PFSK-1 (cell line): ENCODE measurements around the gene KIAA0825.

Source experiments
- FOXP2 ChIP-seq: optimal IDR thresholded peaks from 2 replicates; pipeline ENCODE3; 2011; ENCODE audit warnings: borderline replicate concordance, control low read depth, inconsistent platforms; ENCODE audit not compliant: insufficient read depth; ENCODE audit errors: extremely low read length, extremely low read depth
- POLR2AphosphoS5 ChIP-seq: IDR thresholded peaks from 2 replicates; pipeline ENCODE4 v1.6.1; 2012; ENCODE audit warnings: low read depth, mild to moderate bottlenecking, control low read depth, low read length, moderate library complexity
- SIN3A ChIP-seq: IDR thresholded peaks from 2 replicates; pipeline ENCODE4 v1.6.1; 2012; ENCODE audit warnings: mild to moderate bottlenecking, low read length, moderate library complexity, borderline replicate concordance; ENCODE audit not compliant: insufficient read depth
- TAF1 ChIP-seq: IDR thresholded peaks from 2 replicates; pipeline ENCODE4 v1.6.1; 2012; ENCODE audit warnings: low read length, control low read depth, borderline replicate concordance; ENCODE audit not compliant: insufficient read depth
- TF ChIP-seq, protein P1 (sequence below), 2 experiments: IDR thresholded peaks; 2 replicates each; pipeline versions ENCODE4 v1.6.1 to v1.8.0; 2011 to 2012; ENCODE audit warnings: low read depth in 2 of 2, low read length in 2 of 2, control low read depth in 1 of 2, inconsistent platforms in 1 of 2, mild to moderate bottlenecking in 1 of 2, moderate library complexity in 1 of 2; ENCODE audit not compliant: insufficient read depth in 1 of 2

KIAA0825 gene

DNA sequence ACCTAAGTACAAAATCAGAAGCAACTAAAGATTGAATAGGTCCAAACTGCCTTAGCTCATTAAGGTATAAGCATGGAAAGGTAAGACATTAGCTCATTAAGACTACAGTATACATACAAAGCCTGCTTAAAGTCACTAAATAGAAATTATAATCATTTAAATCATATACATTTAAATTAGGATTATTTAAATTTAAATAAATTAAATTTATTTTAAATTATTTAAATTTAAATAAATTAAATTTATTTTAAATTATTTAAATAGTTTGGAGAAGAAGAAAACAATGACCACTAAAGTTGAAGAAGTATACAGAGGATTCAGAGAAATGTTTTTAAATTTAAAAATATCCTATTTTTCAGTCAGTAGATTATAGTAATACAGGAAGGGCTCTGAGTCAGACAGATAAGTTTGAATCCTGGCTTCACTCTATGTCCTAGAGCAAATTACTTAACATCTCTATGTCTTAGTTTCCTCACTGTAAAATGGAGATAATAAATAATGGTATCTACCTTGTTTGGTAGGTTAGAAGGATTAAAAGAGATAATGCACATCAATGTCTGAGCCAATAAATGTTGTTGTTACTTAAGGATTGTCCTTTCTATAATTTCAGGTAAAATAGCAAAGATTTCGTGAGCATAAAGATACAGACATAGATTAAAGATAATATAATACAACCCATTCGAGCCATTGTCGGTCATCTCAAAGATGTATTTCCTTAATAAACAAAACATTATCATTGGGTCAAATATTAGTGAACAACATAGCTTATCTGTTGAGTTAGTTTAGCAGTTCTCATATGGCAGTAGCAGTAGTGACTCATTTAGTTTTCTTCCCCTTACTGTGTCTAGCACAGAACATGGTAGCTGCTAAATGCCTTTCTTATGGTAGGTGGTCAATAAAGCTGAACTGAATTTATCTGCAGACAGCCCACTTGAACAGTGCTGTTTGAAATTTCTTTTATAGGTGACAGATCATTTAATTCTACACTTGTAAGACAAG is 100.6 kb downstream of the KIAA0825 start:
- TF ChIP-seq POLR2AphosphoS5 (no peak), TAF1 (no peak), FOXP2 (no peak), SIN3A (no peak)
- TF ChIP-seq, protein P1, sequence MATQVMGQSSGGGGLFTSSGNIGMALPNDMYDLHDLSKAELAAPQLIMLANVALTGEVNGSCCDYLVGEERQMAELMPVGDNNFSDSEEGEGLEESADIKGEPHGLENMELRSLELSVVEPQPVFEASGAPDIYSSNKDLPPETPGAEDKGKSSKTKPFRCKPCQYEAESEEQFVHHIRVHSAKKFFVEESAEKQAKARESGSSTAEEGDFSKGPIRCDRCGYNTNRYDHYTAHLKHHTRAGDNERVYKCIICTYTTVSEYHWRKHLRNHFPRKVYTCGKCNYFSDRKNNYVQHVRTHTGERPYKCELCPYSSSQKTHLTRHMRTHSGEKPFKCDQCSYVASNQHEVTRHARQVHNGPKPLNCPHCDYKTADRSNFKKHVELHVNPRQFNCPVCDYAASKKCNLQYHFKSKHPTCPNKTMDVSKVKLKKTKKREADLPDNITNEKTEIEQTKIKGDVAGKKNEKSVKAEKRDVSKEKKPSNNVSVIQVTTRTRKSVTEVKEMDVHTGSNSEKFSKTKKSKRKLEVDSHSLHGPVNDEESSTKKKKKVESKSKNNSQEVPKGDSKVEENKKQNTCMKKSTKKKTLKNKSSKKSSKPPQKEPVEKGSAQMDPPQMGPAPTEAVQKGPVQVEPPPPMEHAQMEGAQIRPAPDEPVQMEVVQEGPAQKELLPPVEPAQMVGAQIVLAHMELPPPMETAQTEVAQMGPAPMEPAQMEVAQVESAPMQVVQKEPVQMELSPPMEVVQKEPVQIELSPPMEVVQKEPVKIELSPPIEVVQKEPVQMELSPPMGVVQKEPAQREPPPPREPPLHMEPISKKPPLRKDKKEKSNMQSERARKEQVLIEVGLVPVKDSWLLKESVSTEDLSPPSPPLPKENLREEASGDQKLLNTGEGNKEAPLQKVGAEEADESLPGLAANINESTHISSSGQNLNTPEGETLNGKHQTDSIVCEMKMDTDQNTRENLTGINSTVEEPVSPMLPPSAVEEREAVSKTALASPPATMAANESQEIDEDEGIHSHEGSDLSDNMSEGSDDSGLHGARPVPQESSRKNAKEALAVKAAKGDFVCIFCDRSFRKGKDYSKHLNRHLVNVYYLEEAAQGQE (IDR thresholded peaks at IDR 0.05; ENCODE audit: insufficient read depth in 1 of 2, low read depth in 2 of 2, low read length in 2 of 2) = no peak

DNA sequence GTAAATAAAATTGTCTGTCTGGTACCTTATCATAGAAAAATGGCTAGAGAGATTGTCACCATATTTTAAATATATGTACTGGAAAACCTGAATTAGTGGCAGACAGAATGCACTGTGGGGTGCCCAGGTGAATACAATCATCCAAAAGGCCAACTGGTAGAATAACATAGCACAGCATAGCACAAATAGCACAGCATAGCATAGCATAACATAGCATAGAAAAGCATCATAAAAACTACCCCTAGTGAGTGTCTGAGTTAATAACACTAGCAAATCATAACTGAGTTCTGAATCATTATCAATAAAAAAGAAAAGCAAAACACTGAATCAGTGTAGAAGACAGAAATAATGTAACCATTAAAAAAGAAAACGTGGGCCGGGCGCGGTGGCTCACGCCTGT is 102.3 kb downstream of the KIAA0825 start:
- no peak for TF ChIP-seq TAF1
- no peak for TF ChIP-seq POLR2AphosphoS5
- no peak for TF ChIP-seq SIN3A
- TF ChIP-seq, protein P1 (IDR thresholded peaks at IDR 0.05; ENCODE audit: insufficient read depth in 1 of 2, low read depth in 2 of 2, low read length in 2 of 2) = no peak
- no peak for TF ChIP-seq FOXP2

DNA sequence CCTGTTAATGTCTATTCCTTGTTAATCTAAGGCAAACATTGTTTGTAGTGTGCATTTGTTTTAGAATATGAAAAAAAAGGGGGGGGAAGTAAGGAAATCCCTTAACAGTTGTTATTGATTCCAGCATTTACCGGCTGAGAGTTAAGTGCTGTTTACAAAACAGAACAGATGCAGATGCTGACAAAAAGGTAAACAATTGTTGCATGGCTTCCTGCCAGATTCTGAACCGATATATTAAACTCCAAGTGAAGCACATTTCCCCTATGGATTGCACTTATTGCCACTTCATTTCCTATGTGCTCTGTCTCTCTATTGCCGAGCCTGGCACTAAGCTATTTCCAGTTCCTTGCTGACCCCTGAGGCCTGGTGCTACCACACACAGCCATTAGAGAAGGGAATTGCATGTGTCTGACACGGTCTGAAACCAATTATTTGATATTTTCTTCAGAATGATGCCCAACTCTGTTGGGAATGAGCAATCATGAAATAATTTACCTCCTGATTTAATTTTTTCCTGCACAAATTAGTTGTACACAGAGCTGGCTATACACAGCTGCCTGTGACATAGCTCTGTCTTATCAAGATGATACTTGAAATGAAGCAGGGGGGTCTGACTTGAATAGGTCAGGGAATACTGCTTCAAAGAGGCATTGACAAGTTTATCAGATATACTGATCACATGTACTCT is 109.8 kb downstream of the KIAA0825 start:
- TF ChIP-seq TAF1 (no peak), SIN3A (no peak), POLR2AphosphoS5 (no peak), FOXP2 (no peak)
- TF ChIP-seq, protein P1 (IDR thresholded peaks at IDR 0.05; ENCODE audit: insufficient read depth in 1 of 2, low read depth in 2 of 2, low read length in 2 of 2) = no peak

DNA sequence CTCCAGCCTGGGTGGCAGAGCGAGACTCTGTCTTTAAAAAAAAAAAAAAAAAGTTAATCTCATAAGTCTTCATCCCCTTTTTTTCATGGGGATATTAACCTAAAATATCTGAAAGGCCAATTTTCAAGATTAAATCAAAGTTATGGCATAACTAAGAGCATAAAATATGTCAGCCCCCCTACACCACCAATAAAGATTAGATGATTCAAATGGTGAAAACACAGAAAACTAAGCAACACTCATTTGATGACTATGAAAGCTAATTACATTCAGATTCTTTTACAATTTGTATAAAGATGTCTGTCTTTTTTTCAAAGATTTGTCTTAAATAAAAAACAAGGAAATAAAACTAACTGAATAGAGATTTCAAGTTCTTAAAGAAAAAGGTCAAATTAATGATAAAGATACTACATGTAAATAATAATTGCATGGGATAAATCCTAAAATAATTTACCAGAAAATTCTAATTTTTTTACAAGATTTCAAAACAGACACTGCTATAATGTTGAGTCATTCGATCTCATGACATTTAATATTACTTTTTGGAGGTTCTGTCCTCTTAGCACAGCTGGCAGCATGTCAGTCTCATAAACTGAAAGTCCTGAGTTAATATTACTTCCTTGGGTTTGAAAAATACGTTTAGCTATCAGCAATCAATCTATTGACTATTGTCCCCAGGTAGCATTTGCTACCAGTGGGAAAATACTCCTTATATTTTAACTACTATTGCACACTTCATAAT is 112.9 kb downstream of the KIAA0825 start:
- TF ChIP-seq POLR2AphosphoS5 = no peak
- TF ChIP-seq FOXP2 = no peak
- TF ChIP-seq, protein P1 (IDR thresholded peaks at IDR 0.05; ENCODE audit: insufficient read depth in 1 of 2, low read depth in 2 of 2, low read length in 2 of 2) = no peak
- no peak for TF ChIP-seq SIN3A
- no peak for TF ChIP-seq TAF1
